ENCODE results near the gene FAM219A.

- no peak for TF ChIP-seq HOXD13 (CRISPR knock-in tag; IDR thresholded peaks at IDR 0.05; ENCODE audit: borderline replicate concordance)
- no peak for TF ChIP-seq ZNF280D (tag by site-specific recombination; IDR thresholded peaks at IDR 0.05)
- TF ChIP-seq, protein P1, sequence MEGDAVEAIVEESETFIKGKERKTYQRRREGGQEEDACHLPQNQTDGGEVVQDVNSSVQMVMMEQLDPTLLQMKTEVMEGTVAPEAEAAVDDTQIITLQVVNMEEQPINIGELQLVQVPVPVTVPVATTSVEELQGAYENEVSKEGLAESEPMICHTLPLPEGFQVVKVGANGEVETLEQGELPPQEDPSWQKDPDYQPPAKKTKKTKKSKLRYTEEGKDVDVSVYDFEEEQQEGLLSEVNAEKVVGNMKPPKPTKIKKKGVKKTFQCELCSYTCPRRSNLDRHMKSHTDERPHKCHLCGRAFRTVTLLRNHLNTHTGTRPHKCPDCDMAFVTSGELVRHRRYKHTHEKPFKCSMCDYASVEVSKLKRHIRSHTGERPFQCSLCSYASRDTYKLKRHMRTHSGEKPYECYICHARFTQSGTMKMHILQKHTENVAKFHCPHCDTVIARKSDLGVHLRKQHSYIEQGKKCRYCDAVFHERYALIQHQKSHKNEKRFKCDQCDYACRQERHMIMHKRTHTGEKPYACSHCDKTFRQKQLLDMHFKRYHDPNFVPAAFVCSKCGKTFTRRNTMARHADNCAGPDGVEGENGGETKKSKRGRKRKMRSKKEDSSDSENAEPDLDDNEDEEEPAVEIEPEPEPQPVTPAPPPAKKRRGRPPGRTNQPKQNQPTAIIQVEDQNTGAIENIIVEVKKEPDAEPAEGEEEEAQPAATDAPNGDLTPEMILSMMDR (tag by site-specific recombination; IDR thresholded peaks at IDR 0.05), result no peak
- no peak for TF ChIP-seq ZNF558 (tag by site-specific recombination; IDR thresholded peaks at IDR 0.05)
- TF ChIP-seq HOXC10 (CRISPR knock-in tag; IDR thresholded peaks at IDR 0.05), result no peak
- TF ChIP-seq GLIS2 (tag by site-specific recombination; IDR thresholded peaks at IDR 0.05), result no peak
- TF ChIP-seq, protein P2, sequence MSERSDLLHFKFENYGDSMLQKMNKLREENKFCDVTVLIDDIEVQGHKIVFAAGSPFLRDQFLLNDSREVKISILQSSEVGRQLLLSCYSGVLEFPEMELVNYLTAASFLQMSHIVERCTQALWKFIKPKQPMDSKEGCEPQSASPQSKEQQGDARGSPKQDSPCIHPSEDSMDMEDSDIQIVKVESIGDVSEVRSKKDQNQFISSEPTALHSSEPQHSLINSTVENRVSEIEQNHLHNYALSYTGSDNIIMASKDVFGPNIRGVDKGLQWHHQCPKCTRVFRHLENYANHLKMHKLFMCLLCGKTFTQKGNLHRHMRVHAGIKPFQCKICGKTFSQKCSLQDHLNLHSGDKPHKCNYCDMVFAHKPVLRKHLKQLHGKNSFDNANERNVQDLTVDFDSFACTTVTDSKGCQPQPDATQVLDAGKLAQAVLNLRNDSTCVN (tag by site-specific recombination; optimal IDR thresholded peaks at IDR 0.05), result no peak
Observed at GRCh38 chr9:34366365-34366764, 92.0 kb downstream of the FAM219A start.

All from HEK293 (cell line).